GM12872 (cell line): ENCODE measurements around the gene NRXN3.

Experiments used
- TF ChIP-seq, protein P1 (sequence below): IDR thresholded peaks from 3 replicates; pipeline ENCODE4 v1.5.1; 2011; ENCODE audit warnings: low read depth, mild to moderate bottlenecking, low read length, moderate library complexity; ENCODE audit not compliant: insufficient read depth

The NRXN3 gene

DNA sequence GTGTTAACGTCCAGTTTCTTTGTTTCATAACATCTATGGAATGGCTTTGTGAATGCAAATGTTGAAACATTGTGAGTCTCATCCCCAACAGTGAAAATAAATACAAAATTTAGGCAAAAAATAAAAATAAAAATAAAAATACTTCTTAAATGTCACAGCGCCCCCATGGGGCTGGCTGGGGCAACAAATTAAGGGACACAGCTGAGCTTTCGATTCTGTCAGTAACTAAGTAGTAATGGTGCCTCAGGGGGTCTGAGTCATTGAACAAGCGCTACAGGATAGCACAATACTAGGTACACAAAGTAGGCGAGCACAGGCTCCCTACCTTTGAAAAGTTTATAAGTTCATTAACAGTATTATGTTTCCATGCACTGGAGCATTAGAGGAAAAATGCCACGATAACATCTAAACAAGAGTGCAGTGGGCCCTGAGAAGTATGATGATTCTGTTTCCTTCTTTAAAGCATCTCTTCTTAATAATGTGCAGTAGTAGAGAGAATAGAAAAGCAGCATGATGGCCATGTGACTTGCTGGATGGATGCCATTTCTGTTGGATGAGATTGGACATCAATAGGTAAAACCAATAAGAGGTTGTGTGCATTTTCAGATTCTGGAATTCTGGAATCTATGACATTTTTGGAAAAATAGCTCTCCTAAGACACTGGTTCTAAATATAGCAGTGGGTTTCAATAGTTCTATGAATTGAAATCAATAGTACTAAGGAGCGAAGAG lies 1374.0 kb downstream of the NRXN3 start:
- TF ChIP-seq, protein P1, sequence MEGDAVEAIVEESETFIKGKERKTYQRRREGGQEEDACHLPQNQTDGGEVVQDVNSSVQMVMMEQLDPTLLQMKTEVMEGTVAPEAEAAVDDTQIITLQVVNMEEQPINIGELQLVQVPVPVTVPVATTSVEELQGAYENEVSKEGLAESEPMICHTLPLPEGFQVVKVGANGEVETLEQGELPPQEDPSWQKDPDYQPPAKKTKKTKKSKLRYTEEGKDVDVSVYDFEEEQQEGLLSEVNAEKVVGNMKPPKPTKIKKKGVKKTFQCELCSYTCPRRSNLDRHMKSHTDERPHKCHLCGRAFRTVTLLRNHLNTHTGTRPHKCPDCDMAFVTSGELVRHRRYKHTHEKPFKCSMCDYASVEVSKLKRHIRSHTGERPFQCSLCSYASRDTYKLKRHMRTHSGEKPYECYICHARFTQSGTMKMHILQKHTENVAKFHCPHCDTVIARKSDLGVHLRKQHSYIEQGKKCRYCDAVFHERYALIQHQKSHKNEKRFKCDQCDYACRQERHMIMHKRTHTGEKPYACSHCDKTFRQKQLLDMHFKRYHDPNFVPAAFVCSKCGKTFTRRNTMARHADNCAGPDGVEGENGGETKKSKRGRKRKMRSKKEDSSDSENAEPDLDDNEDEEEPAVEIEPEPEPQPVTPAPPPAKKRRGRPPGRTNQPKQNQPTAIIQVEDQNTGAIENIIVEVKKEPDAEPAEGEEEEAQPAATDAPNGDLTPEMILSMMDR: peak; percentile 33; the same call in 1 of the 3 replicates

DNA sequence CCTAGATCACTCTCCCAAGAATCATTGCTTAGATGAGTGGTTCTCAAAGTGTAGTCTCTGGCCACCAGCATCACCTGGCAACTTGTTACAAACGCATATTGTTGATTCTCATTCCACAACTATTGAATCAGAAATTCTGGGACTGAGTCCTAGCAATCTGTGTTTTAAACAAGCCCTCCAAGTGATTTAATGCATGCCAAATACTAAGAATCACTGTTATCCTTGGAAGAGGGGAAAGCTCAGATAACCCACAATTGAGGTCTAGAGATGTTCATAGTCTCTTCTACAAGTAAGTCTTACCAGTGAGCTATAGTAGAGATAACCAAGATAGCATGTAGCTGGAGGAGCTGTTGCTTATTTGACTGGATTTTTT lies 1374.5 kb downstream of the NRXN3 start:
- TF ChIP-seq, protein P1: no peak

- TF ChIP-seq, protein P1: no peak
Measured at GRCh38 chr14:79548836-79549235, 1378.7 kb downstream of the NRXN3 start.

GRCh38 chr14:79549515-79549914 lies 1379.3 kb downstream of the NRXN3 start:
- TF ChIP-seq, protein P1: no peak

DNA sequence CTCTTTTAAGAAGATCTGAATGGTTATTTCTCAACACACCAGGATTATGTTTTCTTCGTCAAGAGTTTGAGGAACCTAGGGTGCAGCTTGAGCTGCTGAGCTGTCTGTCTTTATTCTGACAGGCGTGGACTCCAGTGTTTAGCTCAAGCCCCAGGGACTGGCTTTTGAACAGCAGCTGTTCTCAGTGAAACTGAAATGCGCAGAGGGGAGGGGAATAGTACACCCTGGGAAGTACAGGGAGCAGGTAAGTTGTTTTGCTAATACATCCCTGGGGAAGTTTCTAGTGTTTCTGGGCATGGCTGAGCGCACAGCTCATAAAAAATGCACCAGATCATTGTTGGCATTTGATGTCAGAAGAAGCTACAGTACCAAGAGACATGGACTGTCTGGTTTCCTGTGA lies 1381.3 kb downstream of the NRXN3 start:
- TF ChIP-seq, protein P1: no peak

- TF ChIP-seq, protein P1: no peak
Measured at GRCh38 chr14:79552778-79553177, 1382.6 kb downstream of the NRXN3 start.

DNA sequence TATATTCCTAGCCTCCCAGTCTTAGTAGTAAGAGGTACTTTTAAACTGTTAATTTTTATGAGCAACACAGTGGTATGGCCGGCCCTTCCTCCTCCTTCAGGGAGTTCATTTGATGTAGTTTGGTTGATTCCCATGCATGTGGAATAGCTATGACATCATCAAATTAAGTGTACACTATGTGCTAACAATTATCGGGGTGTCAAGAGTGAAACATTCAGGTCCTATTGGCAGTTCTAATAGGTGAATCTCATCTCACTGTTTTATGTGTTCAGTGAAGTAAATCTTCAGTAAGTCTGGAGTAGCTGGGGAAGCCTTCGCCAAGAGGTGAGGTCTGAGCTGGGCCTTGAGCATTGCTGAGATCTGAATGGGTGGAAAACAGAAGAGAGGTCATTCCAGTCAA lies 1384.6 kb downstream of the NRXN3 start:
- TF ChIP-seq, protein P1: no peak

GRCh38 chr14:79555429-79555828 lies 1385.3 kb downstream of the NRXN3 start:
- TF ChIP-seq, protein P1: no peak
